ENCODE results near the gene PLCB1.

Gene PLCB1

DNA sequence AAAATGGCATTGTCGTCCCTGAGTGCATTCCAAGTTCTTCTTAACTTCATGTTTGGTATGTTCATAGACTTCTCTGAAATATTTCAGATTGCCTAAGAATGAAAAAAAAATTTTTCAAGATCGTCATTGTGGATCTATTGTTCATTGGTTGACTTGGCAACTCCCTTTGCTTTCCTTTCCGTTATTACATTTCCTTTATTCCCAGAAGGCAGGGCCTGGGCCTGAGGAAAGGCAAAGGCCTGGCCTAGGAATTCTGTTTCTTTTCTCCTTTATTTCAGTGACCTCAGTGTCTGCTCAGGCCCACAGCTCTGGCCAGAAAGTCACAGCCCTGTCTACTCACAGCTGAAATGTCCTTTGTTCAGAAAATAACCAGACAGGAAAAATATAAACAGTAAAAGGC, 535.2 kb downstream of the PLCB1 start:
- Histone ChIP-seq H3K79me2 (ENCODE audit: insufficient read depth, low read depth) (no peaks in the 10 kb centered on the region), H3K4me2 (no peak overlapping the region), H3K27me3 (ENCODE audit: insufficient read depth, low read depth) (no peaks in the 10 kb centered on the region), H3K27ac (no peak overlapping the region), H2AFZ (ENCODE audit: low read depth) (no peak overlapping the region), H3K9ac (no peak overlapping the region), H4K20me1 (ENCODE audit: insufficient read depth) (no peaks in the 10 kb centered on the region), H3K4me1 (ENCODE audit: low read depth, poor library complexity, severe bottlenecking) (no peaks in the 10 kb centered on the region), H3K4me3 (IDR thresholded peaks at IDR 0.05; ENCODE audit: insufficient read depth, low read depth, low read length) (no peak overlapping the region), H3K36me3 (ENCODE audit: insufficient read depth) (no peaks in the 10 kb centered on the region)
- TF ChIP-seq, protein P1, sequence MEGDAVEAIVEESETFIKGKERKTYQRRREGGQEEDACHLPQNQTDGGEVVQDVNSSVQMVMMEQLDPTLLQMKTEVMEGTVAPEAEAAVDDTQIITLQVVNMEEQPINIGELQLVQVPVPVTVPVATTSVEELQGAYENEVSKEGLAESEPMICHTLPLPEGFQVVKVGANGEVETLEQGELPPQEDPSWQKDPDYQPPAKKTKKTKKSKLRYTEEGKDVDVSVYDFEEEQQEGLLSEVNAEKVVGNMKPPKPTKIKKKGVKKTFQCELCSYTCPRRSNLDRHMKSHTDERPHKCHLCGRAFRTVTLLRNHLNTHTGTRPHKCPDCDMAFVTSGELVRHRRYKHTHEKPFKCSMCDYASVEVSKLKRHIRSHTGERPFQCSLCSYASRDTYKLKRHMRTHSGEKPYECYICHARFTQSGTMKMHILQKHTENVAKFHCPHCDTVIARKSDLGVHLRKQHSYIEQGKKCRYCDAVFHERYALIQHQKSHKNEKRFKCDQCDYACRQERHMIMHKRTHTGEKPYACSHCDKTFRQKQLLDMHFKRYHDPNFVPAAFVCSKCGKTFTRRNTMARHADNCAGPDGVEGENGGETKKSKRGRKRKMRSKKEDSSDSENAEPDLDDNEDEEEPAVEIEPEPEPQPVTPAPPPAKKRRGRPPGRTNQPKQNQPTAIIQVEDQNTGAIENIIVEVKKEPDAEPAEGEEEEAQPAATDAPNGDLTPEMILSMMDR (conservative IDR thresholded peaks at IDR 0.05; ENCODE audit: low read depth, low read length): no peak

DNA sequence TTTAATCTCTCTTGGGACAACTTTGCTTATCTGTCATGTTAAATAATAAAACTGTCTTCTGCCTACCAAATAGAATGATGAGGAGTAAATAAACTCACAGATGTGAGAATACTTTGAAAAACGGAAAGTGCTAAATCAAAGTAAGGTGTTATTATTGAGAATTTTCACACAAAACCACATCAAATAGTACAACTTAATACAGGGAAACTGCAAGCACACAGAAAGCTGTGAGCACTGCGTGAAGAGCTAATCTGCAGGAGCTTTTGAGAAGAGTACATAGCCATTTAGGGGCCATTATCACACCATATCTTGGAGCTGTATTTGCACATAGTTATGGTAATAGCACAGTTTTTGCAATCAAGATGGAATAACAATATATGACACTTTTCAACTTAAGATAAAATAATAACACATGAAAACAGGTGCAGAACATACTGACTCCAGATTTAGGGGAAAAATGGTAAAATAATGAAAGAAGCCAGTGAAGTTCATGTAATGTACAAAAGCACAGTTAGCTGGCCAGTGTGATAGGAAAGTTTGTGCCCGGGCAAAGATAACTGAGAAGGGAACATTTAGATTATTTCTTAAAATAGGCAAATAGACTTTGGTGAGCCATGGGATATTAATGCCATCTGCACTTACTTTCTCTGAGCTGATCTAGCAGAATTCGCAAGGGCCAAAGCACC, 538.3 kb downstream of the PLCB1 start:
- H3K36me3 ChIP-seq (ENCODE audit: insufficient read depth): no peaks in the 10 kb centered on the region
- H2AFZ ChIP-seq (ENCODE audit: low read depth): no peak overlapping the region
- H3K79me2 ChIP-seq (ENCODE audit: insufficient read depth, low read depth): no peaks in the 10 kb centered on the region
- H3K4me2 ChIP-seq: no peak overlapping the region
- no peak overlapping the region for H3K4me3 ChIP-seq (IDR thresholded peaks at IDR 0.05; ENCODE audit: insufficient read depth, low read depth, low read length)
- TF ChIP-seq, protein P1 (conservative IDR thresholded peaks at IDR 0.05; ENCODE audit: low read depth, low read length): no peak
- H3K27ac ChIP-seq: no peak overlapping the region
- no peaks in the 10 kb centered on the region for H3K27me3 ChIP-seq (ENCODE audit: insufficient read depth, low read depth)
- H3K4me1 ChIP-seq (ENCODE audit: low read depth, poor library complexity, severe bottlenecking): no peaks in the 10 kb centered on the region
- no peaks in the 10 kb centered on the region for H4K20me1 ChIP-seq (ENCODE audit: insufficient read depth)
- no peak overlapping the region for H3K9ac ChIP-seq

DNA sequence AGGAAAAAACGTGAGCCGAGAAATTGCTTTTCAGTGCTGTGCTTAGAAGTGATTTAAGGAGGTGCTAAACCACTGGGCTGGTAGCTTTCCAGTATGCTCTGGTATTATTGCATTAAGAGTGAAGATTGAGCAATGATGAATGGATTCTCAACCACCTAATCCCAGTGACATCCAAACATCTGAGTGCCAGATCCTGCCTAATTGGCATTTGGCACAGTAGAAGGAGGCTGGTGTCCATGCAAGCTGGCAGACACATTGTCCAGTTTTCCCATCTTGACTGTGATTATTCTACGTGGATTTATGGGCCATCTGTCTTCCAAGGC, 538.8 kb downstream of the PLCB1 start:
- H3K27ac ChIP-seq: no peak overlapping the region
- no peak overlapping the region for H2AFZ ChIP-seq (ENCODE audit: low read depth)
- TF ChIP-seq, protein P1 (conservative IDR thresholded peaks at IDR 0.05; ENCODE audit: low read depth, low read length): no peak
- no peak overlapping the region for H3K4me2 ChIP-seq
- no peaks in the 10 kb centered on the region for H3K79me2 ChIP-seq (ENCODE audit: insufficient read depth, low read depth)
- no peak overlapping the region for H3K9ac ChIP-seq
- H3K4me1 ChIP-seq (ENCODE audit: low read depth, poor library complexity, severe bottlenecking): no peaks in the 10 kb centered on the region
- no peak overlapping the region for H3K4me3 ChIP-seq (IDR thresholded peaks at IDR 0.05; ENCODE audit: insufficient read depth, low read depth, low read length)
- H4K20me1 ChIP-seq (ENCODE audit: insufficient read depth): no peaks in the 10 kb centered on the region
- no peaks in the 10 kb centered on the region for H3K27me3 ChIP-seq (ENCODE audit: insufficient read depth, low read depth)
- H3K36me3 ChIP-seq (ENCODE audit: insufficient read depth): no peaks in the 10 kb centered on the region

GRCh38 chr20:8671370-8671961, 539.4 kb downstream of the PLCB1 start:
- no peaks in the 10 kb centered on the region for H3K36me3 ChIP-seq (ENCODE audit: insufficient read depth)
- no peaks in the 10 kb centered on the region for H3K4me1 ChIP-seq (ENCODE audit: low read depth, poor library complexity, severe bottlenecking)
- no peak overlapping the region for H3K4me3 ChIP-seq (IDR thresholded peaks at IDR 0.05; ENCODE audit: insufficient read depth, low read depth, low read length)
- H4K20me1 ChIP-seq (ENCODE audit: insufficient read depth): no peaks in the 10 kb centered on the region
- no peaks in the 10 kb centered on the region for H3K27me3 ChIP-seq (ENCODE audit: insufficient read depth, low read depth)
- H3K4me2 ChIP-seq: no peak overlapping the region
- no peak overlapping the region for H3K9ac ChIP-seq
- H3K79me2 ChIP-seq (ENCODE audit: insufficient read depth, low read depth): no peaks in the 10 kb centered on the region
- no peak overlapping the region for H3K27ac ChIP-seq
- TF ChIP-seq, protein P1 (conservative IDR thresholded peaks at IDR 0.05; ENCODE audit: low read depth, low read length): no peak
- no peak overlapping the region for H2AFZ ChIP-seq (ENCODE audit: low read depth)

All from KMS-11 (cell line).